SKM-1 treated with dmso at 0.1 percent for 144 hours (cell line): Measurements from ENCODE around the gene TUBB4B.
A peak's percentile ranks its signal among the peaks of the same experiment; 100 is the strongest.

ENCODE experiments used
- DNase-seq: peaks from one replicate; lab custom pipeline; 2025; ENCODE audit not compliant: unreplicated experiment; lab: John Stamatoyannopoulos, UW

TUBB4B gene

DNA sequence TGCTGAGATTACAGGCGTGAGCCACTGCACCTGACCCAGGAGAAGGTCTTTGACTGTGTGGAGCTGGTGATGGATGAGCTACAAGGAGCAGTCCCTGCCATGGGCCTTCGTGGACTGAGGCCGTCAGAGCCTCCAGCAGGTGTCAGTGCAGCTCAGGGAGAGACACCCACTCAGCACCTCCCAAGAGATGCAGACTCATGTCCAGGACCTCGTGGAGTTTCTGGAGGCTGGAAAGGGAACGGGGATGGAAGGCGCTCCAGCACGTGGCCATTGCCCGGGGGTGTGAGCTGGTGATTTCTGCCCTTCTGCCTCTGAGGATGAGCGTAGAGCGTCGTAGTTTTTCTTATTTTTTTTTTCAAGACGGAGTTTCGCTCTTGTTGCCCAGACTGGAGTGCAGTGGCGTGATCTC is 45.9 kb downstream of the TUBB4B start:
- DNase-seq = peak; percentile 29

DNA sequence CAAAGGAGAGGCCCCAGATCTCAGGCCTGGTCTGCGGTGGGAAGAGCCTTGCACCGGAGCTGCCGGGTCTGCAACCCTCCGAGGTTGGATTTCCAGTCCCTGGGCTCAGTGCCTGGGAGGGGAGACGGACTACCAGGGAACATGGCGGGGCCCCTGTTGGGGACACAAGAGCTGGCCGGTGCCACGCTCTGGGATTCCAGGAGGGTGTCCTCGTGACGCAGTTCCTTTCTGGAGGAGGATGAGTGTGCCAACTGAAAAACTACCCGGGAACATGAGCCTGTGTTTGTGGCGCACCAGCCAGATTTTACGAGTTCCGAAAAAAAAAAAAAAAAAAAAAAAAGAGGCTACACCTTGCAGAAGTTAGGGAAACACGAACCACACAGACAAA is 52.0 kb downstream of the TUBB4B start:
- DNase-seq = no peak
